ENCODE data around the gene POGLUT3. TPM values are rescaled to one million over a fixed set of nuclear protein-coding genes. Genes with fewer than 3 reads are reported as not detected.
A peak's percentile ranks its signal among the peaks of the same experiment; 100 is the strongest.

POGLUT3 gene
- total RNA-seq, 1 donor from 2014 or later = 19.1 TPM

GRCh38 chr11:108474664-108475463 lies 23.3 kb downstream of the POGLUT3 start:
- ATAC-seq (peak in 1 of 2 donors; percentile 79), DNase-seq (no peak)
- no peak overlapping the region for H3K4me3 ChIP-seq
- peaks cover 48% of the 10 kb centered on the region for H3K36me3 ChIP-seq
- no peak overlapping the region for H3K27ac ChIP-seq
- intact Hi-C loops (cut with DNase I) = no loop called here
- H3K9me3 ChIP-seq = no peaks in the 10 kb centered on the region
- no peaks in the 10 kb centered on the region for H3K27me3 ChIP-seq (ENCODE audit: low read depth)
- H3K4me1 ChIP-seq = no peaks in the 10 kb centered on the region
- TF ChIP-seq CTCF (IDR thresholded peaks at IDR 0.05) = no peak

DNA sequence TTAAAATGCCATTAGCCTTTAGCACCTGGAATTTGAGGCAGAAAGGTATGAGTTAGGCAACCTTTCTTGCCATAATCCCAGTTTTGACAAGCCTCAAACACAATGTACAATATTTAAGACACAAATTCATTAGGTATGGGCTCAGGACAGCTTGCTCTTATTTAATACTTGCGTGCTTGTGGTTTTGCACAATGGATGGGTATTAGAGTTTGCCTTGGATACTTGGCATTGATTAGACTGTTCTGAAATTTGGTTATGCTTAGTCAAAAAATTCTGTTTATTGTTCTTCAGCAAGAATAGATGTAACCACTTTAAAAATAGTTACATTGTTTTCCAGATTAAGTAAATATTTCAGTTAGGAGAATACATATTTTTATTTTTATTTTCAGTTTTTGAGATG lies 25.5 kb downstream of the POGLUT3 start:
- intact Hi-C loops (cut with DNase I) = no loop called here
- ATAC-seq = no peak
- no peak for TF ChIP-seq CTCF (IDR thresholded peaks at IDR 0.05)

DNA sequence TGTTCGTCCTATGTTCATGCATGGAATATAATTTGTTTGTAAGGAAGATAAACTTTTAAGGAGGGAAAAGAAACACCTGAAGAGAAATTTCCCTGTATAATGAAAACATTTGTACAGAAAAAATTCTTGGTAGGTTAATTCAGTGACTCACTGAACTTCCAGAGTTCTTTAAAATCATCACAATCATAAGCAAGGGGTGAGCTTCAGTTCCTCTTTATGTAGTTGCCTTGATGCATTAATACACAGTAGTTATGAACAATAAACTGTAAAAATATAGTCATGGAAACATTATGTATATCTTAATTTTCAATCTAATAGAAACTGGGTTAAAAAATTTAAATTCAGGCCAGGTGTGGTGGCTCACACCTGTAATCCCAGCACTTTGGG lies 29.7 kb downstream of the POGLUT3 start:
- Histone ChIP-seq H3K36me3 (peaks cover 2% of the 10 kb centered on the region), H3K27ac (no peak overlapping the region), H3K9me3 (no peaks in the 10 kb centered on the region), H3K4me1 (peaks cover 7% of the 10 kb centered on the region), H3K4me3 (no peak overlapping the region), H3K27me3 (ENCODE audit: low read depth) (no peaks in the 10 kb centered on the region)
- DNase-seq (no peak), ATAC-seq (no peak)
- TF ChIP-seq CTCF (IDR thresholded peaks at IDR 0.05) = no peak
- intact Hi-C loops (cut with DNase I) = no loop called here

More for the DNA sequence above, 25.5 kb downstream of the POGLUT3 start:
- Histone ChIP-seq H3K27me3 (ENCODE audit: low read depth) (no peaks in the 10 kb centered on the region), H3K27ac (no peak overlapping the region), H3K4me1 (no peaks in the 10 kb centered on the region), H3K4me3 (no peak overlapping the region), H3K9me3 (no peaks in the 10 kb centered on the region), H3K36me3 (peaks cover 34% of the 10 kb centered on the region)
- no peak for DNase-seq

DNA sequence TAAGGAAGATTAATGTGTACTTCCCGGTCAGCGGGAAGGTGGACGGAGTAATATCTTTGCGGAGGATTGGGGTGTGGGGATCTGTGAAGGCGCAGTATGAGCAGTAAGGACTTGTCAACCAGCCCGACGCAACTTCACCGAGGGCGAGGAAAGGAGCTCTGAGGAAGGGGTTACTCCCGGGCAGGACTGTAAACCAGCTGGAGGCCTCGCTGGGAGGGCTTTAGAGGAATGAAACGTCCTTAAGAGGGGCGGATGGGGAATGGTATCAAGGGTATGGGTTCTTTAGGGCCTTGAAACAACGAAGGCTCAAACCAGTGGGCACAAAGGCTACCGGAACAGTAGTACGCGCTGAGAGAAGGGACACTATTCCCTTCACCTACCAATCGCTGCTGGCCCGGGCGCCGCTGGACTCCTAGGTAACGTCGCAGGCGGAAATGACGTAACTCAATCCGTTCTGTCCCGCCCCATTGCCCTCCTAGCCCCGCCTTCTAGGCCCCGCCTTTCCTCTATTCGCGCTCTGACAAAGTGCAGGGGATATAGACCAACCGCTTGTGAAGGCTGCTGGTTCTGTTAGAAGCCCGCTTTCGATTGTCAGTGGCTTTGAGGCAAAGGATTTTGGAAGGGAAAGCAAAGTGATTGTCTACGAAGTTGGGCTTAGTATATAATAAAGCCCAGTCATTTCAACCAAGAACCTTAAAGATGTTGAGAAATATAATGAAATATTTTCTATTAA lies 30.9 kb downstream of the POGLUT3 start, which contains the start of gene C11orf65:
C11orf65 (minus strand) TSS at position 439 of the 733 bp plus-strand sequence. CDS start 5,970 bp downstream, outside the sequence.
- Histone ChIP-seq H3K4me3 (peak within 1 kb of the TSS; percentile 65), H3K36me3 (no peaks in the 10 kb centered on the region), H3K27me3 (ENCODE audit: low read depth) (no peaks in the 10 kb centered on the region), H3K4me1 (peaks cover 7% of the 10 kb centered on the region), H3K27ac (peak within 1 kb of the TSS; percentile 99), H3K9me3 (no peaks in the 10 kb centered on the region)
- ATAC-seq (peak; percentile 100), DNase-seq (peak; percentile 96)
- TF ChIP-seq CTCF (IDR thresholded peaks at IDR 0.05) = no peak
- intact Hi-C loops (cut with DNase I) = no loop called here

GRCh38 chr11:108466405-108466804 lies 31.8 kb downstream of the POGLUT3 start:
- intact Hi-C loops (cut with DNase I) = no loop called here

More at GRCh38 chr11:108466405-108466804, 31.8 kb downstream of the POGLUT3 start:
- TF ChIP-seq CTCF (IDR thresholded peaks at IDR 0.05) = no peak
- Histone ChIP-seq H3K4me1 (peaks cover 7% of the 10 kb centered on the region), H3K9me3 (no peaks in the 10 kb centered on the region), H3K27ac (peak overlapping the region; percentile 99), H3K27me3 (ENCODE audit: low read depth) (no peaks in the 10 kb centered on the region), H3K4me3 (peak overlapping the region; percentile 65), H3K36me3 (no peaks in the 10 kb centered on the region)
- no peak for DNase-seq
- no peak for ATAC-seq
